BJ (cell line): ENCODE measurements around the gene TLCD3A. TPM values are rescaled to one million over a fixed set of nuclear protein-coding genes. Genes with fewer than 3 reads are reported as not detected.

Experiments used
- CTCF ChIA-PET: fragments of 350-600 bp; formaldehyde crosslinking; extraction: SDS; loops from one replicate; lab custom pipeline; 2021; ENCODE audit warnings: antibody characterized with exemption, inconsistent platforms; lab: Yijun Ruan, JAX
- POLR2A ChIA-PET: fragments of 300-600 bp; sonication (Branson Sonifier 250); formaldehyde crosslinking; extraction: SDS; loops from one replicate; lab custom pipeline; 2021; ENCODE audit warnings: antibody characterized with exemption; lab: Charles Lee
- DNase-seq: peaks from one replicate; pipeline ENCODE4 v3.0.0-alpha.2; 2011; ENCODE audit warnings: low read depth
- H3K27me3 ChIP-seq: 2 replicates; pipeline ENCODE4 v1.6.0; 2011; ENCODE audit warnings: low read length; ENCODE audit not compliant: control insufficient read depth, insufficient read depth
- H3K36me3 ChIP-seq: 2 replicates; pipeline ENCODE4 v1.5.1; 2011; ENCODE audit warnings: low read length; ENCODE audit not compliant: control insufficient read depth, insufficient read depth
- H3K4me3 ChIP-seq: 2 replicates; pipeline ENCODE4 v1.5.1; 2011; ENCODE audit warnings: low read depth, mild to moderate bottlenecking, control low read depth, low read length
- CTCF ChIP-seq: IDR thresholded peaks from 2 replicates; pipeline ENCODE4 v1.5.1; 2011; ENCODE audit warnings: low read depth, mild to moderate bottlenecking, control low read depth, inconsistent platforms, low read length, moderate library complexity; ENCODE audit not compliant: insufficient read depth
- polyA minus RNA-seq: library from RNA; depleted of rRNA, polyadenylated mRNA; stranded (reverse); fragments of >200 nt; gene quantifications from 2 replicates; pipeline ENCODE4 v1.2.3, GENCODE V29; 2011; rRNA and poly(A)+ RNA removed
- polyA plus RNA-seq: library from polyadenylated mRNA; depleted of rRNA; stranded (reverse); fragments of >200 nt; gene quantifications from 2 replicates; pipeline ENCODE4 v1.2.3, GENCODE V29; 2011; rRNA removed

TLCD3A gene
- polyA plus RNA-seq, result 37.7 and 45.8 TPM in 2 replicates
- polyA minus RNA-seq, result 30.2 and 54.2 TPM in 2 replicates

- ChIA-PET POLR2A (no interaction called here), CTCF (no interaction called here)
- TF ChIP-seq CTCF, result no peak
- no peak for DNase-seq
- H3K4me3 ChIP-seq, result peak within 1 kb of the TSS; percentile 75
- H3K27me3 ChIP-seq, result no peaks in the 10 kb centered on the region
- H3K36me3 ChIP-seq, result peaks cover 2% of the 10 kb centered on the region; the same call in 1 of the 2 replicates
These were observed at the start of gene TLCD3A for GRCh38 chr17:732067-732901. Gene TLCD3A (plus strand): TSS chr17:732596. CDS start chr17:732648, 52 bp downstream.

- no peak for TF ChIP-seq CTCF
These were observed 49.4 kb upstream of the TLCD3A start for GRCh38 chr17:683040-683439.

GRCh38 chr17:683499-684254, 48.7 kb upstream of the TLCD3A start:
- POLR2A ChIA-PET, result no interaction called here
- H3K27me3 ChIP-seq, result no peaks in the 10 kb centered on the region
- no peak for TF ChIP-seq CTCF
- no peak overlapping the region for H3K4me3 ChIP-seq
- H3K36me3 ChIP-seq, result no peaks in the 10 kb centered on the region
- CTCF ChIA-PET, result interaction anchor here (0.6 kb wide), 2 partner anchors 18 to 262 kb away, joined by 3 to 5 read pairs; no protein-coding TSS in a partner anchor
- DNase-seq, result no peak

More at GRCh38 chr17:683040-683439, 49.4 kb upstream of the TLCD3A start:
- ChIA-PET POLR2A (no interaction called here), CTCF (no interaction called here)
- no peaks in the 10 kb centered on the region for H3K36me3 ChIP-seq
- DNase-seq, result no peak
- no peaks in the 10 kb centered on the region for H3K27me3 ChIP-seq
- H3K4me3 ChIP-seq, result no peak overlapping the region

GRCh38 chr17:685006-685405, 47.4 kb upstream of the TLCD3A start:
- Histone ChIP-seq H3K4me3 (no peak overlapping the region), H3K36me3 (no peaks in the 10 kb centered on the region), H3K27me3 (no peaks in the 10 kb centered on the region)
- ChIA-PET CTCF (interaction anchor here (0.7 to 1.4 kb wide), 3 partner anchors 11 to 455 kb away, joined by 3 to 8 read pairs (median 4); no protein-coding TSS in a partner anchor), POLR2A (no interaction called here)
- no peak for TF ChIP-seq CTCF
- no peak for DNase-seq
